Endothelial cell of umbilical vein (primary cell): ENCODE results near the gene CFLAR. TPM values are rescaled to one million over a fixed set of nuclear protein-coding genes. Genes with fewer than 3 reads are reported as not detected.

Source experiments
- BruUV-seq: library from RNA; stranded (reverse); fragments of 400-500 nt; replicated peaks from 2 replicates; lab custom pipeline; 2021; lab: Mats Ljungman, UMichigan
- CTCF ChIA-PET: fragments of 300-600, 350-600 bp; sonication (Branson Sonifier 250); formaldehyde crosslinking; loops from one replicate; lab custom pipeline; 2021; ENCODE audit warnings: antibody characterized with exemption, inconsistent platforms; lab: Charles Lee
- POLR2A ChIA-PET: fragments of 300-600, 350-600 bp; sonication (Branson Sonifier 250); formaldehyde crosslinking; loops from one replicate; lab custom pipeline; 2021; ENCODE audit warnings: antibody characterized with exemption, inconsistent platforms; lab: Charles Lee
- DNase-seq: peaks from one replicate; pipeline ENCODE4 v3.0.0-alpha.2; 2011; ENCODE audit warnings: low read depth, low spot score
- FAIRE-seq: peaks from 2 replicates; lab custom pipeline; 2011; peaks lifted over from hg19 to GRCh38; lab: Jason Lieb, UNC
- H2AFZ ChIP-seq: 2 replicates; pipeline ENCODE4 v1.6.0; 2012; ENCODE audit warnings: low read depth, low read length, control low read depth, inconsistent platforms
- H3K27ac ChIP-seq: 2 replicates; pipeline ENCODE4 v1.5.1; 2011; ENCODE audit warnings: low read depth, mild to moderate bottlenecking, control low read depth, low read length, moderate library complexity; ENCODE audit not compliant: insufficient read depth
- H3K27me3 ChIP-seq, 2 experiments: 2 replicates each; pipeline versions ENCODE4 v1.6.0 to v1.6.1; 2011; ENCODE audit warnings: low read length in 2 of 2, mixed read lengths in 1 of 2; ENCODE audit not compliant: control insufficient read depth in 2 of 2, insufficient read depth in 2 of 2
- H3K36me3 ChIP-seq, 2 experiments: 2 replicates in 1 of 2; 3 replicates in 1 of 2; pipeline ENCODE4 v1.5.1; 2011; ENCODE audit warnings: low read length in 2 of 2, mild to moderate bottlenecking in 1 of 2, moderate library complexity in 1 of 2; ENCODE audit not compliant: control insufficient read depth in 2 of 2, insufficient read depth in 2 of 2; ENCODE audit errors: extremely low read depth in 1 of 2
- H3K4me1 ChIP-seq: 3 replicates; pipeline ENCODE4 v1.5.1; 2011; ENCODE audit warnings: mild to moderate bottlenecking, low read length; ENCODE audit not compliant: control insufficient read depth, insufficient read depth; ENCODE audit errors: extremely low read depth
- H3K4me2 ChIP-seq: 2 replicates; pipeline ENCODE4 v1.6.1; 2011; ENCODE audit warnings: low read length, control low read depth, mixed read lengths; ENCODE audit not compliant: insufficient read depth
- H3K4me3 ChIP-seq, 3 experiments: fragments of 200-600 bp in 1 of 3; sonication (generic), shearing (Covaris generic) in 1 of 3; replicated peaks in 1 of 3; 2 replicates each; pipeline ENCODE4 v1.5.1; 2011 to 2016; ENCODE audit warnings: control low read depth in 3 of 3, low read length in 3 of 3, mild to moderate bottlenecking in 2 of 3, inconsistent platforms in 1 of 3, low read depth in 1 of 3, moderate library complexity in 1 of 3; ENCODE audit not compliant: insufficient read depth in 1 of 3
- H3K79me2 ChIP-seq: 2 replicates; pipeline ENCODE4 v1.6.0; 2012; ENCODE audit warnings: low read length, inconsistent platforms; ENCODE audit not compliant: control insufficient read depth, insufficient read depth
- H3K9ac ChIP-seq: replicated peaks from 2 replicates; pipeline ENCODE3; 2011; ENCODE audit warnings: low read length, control low read depth; ENCODE audit not compliant: insufficient read depth; ENCODE audit errors: extremely low read depth
- H3K9me1 ChIP-seq: replicated peaks from 3 replicates; pipeline ENCODE4 v1.6.0; 2011; ENCODE audit warnings: mild to moderate bottlenecking, low read length; ENCODE audit not compliant: control insufficient read depth, insufficient read depth; ENCODE audit errors: extremely low read depth
- H3K9me3 ChIP-seq: replicated peaks from 2 replicates; pipeline ENCODE4 v1.5.1; 2012; ENCODE audit warnings: low read length, inconsistent platforms; ENCODE audit not compliant: control insufficient read depth, insufficient read depth
- H4K20me1 ChIP-seq: replicated peaks from 2 replicates; pipeline ENCODE3; 2011; ENCODE audit warnings: mild to moderate bottlenecking, low read length; ENCODE audit not compliant: control insufficient read depth, insufficient read depth; ENCODE audit errors: extremely low read depth
- CTCF ChIP-seq, 2 donors: IDR thresholded peaks; 1 replicate in 1 of 2; 2 replicates in 1 of 2; pipeline ENCODE4 v1.5.1; 2011; ENCODE audit warnings: low read length in 2 of 2, mild to moderate bottlenecking in 2 of 2, moderate library complexity in 2 of 2, control low read depth in 1 of 2, inconsistent platforms in 1 of 2, low read depth in 1 of 2; ENCODE audit not compliant: insufficient read depth in 1 of 2; ENCODE audit errors: extremely low read depth in 1 of 2
- EZH2 ChIP-seq: IDR thresholded peaks from 2 replicates; pipeline ENCODE4 v1.6.1; 2012; ENCODE audit warnings: borderline replicate concordance, low read depth, mild to moderate bottlenecking, moderate library complexity, low read length, inconsistent platforms; ENCODE audit not compliant: severe bottlenecking
- FOS ChIP-seq: IDR thresholded peaks from 2 replicates; pipeline ENCODE4 v1.6.1; 2011; ENCODE audit warnings: mild to moderate bottlenecking, low read length, moderate library complexity, borderline replicate concordance; ENCODE audit not compliant: insufficient read depth
- GATA2 ChIP-seq: IDR thresholded peaks from 2 replicates; pipeline ENCODE4 v1.7.0; 2011; ENCODE audit warnings: low read depth, mild to moderate bottlenecking, moderate library complexity, mixed read lengths, low read length; ENCODE audit not compliant: insufficient read length, insufficient read depth
- JUN ChIP-seq: IDR thresholded peaks from 2 replicates; pipeline ENCODE4 v1.6.1; 2011; ENCODE audit warnings: borderline replicate concordance, low read depth; ENCODE audit not compliant: insufficient read length, insufficient read depth
- MAX ChIP-seq: IDR thresholded peaks from 2 replicates; pipeline ENCODE4 v1.6.1; 2011; ENCODE audit not compliant: insufficient read depth, insufficient read length
- MYC ChIP-seq: IDR thresholded peaks from one replicate; pipeline ENCODE4 v1.6.1; 2011; ENCODE audit warnings: mild to moderate bottlenecking, low read depth, low read length
- POLR2A ChIP-seq: IDR thresholded peaks from 2 replicates; pipeline ENCODE4 v1.6.1; 2012; ENCODE audit warnings: low read depth, mild to moderate bottlenecking, control low read depth, low read length
- POLR2AphosphoS5 ChIP-seq: IDR thresholded peaks from 2 replicates; pipeline ENCODE4 v1.6.1; 2012; ENCODE audit warnings: low read depth, mild to moderate bottlenecking, control low read depth, low read length, moderate library complexity; ENCODE audit not compliant: insufficient read depth
- dilution Hi-C: fragments of 300-500 bp; cut with MboI; formaldehyde crosslinking; loops from one replicate; pipeline ENCODE4 v1.15.0; 2019; ENCODE audit warnings: low sequenced_read_pairs; ENCODE audit not compliant: extremely low pct_ligation_motif_present
- intact Hi-C: fragments of 100-400 bp; cut with micrococcal nuclease; formaldehyde crosslinking; loops from one replicate; pipeline ENCODE4 v1.10.0; 2022
- polyA plus RNA-seq, 4 experiments: library from polyadenylated mRNA; depleted of rRNA in 3 of 4; stranded (reverse) in 3 of 4; unstranded in 1 of 4; fragments of >200 nt; gene quantifications; 2 replicates each; pipeline versions ENCODE4 v1.2.1 to v1.2.3, GENCODE V29; 2011 to 2012; ENCODE audit warnings: missing spikeins in 1 of 4
- total RNA-seq: library from RNA; stranded (reverse); gene quantifications from 2 replicates; pipeline ENCODE4 v1.2.3, GENCODE V29; 2021

Gene CFLAR
- total and polyA plus RNA-seq, 2 donors (not counting 3 experiments of a cell fraction or from before 2014, with no cell fraction given), result 104 to 260 TPM

GRCh38 chr2:201071479-201072200 lies 44.3 kb upstream of the CFLAR start, which contains the start of the genes HYCC2 and NDUFB3:
Gene HYCC2 (minus strand): TSS chr2:201071671. CDS start chr2:201024009, 47,662 bp downstream.
Gene NDUFB3 (plus strand): TSS chr2:201072001. CDS start chr2:201078883, 6,882 bp downstream.
- FAIRE-seq (peak; percentile 79), DNase-seq (peak; percentile 96)
- TF ChIP-seq MAX, result no peak
- no peak for TF ChIP-seq CTCF (IDR thresholded peaks at IDR 0.05; ENCODE audit: extremely low read depth in 1 of 2, insufficient read depth in 1 of 2, low read depth in 1 of 2, low read length in 2 of 2)
- no peak for TF ChIP-seq FOS
- TF ChIP-seq JUN, result no peak
- TF ChIP-seq GATA2, result no peak
- TF ChIP-seq EZH2, result no peak
- TF ChIP-seq POLR2AphosphoS5, result peak; percentile 34
- TF ChIP-seq POLR2A, result peak; percentile 38
- TF ChIP-seq MYC, result no peak
- POLR2A ChIA-PET, result no interaction called here
- peaks cover 3% of the 10 kb centered on the region for H4K20me1 ChIP-seq
- intact Hi-C loops, result loop anchor here (1.0 to 5.0 kb wide), 5 partner anchors 46 to 359 kb away; partner anchors contain the start of gene ORC2
- H3K4me1 ChIP-seq, result peaks cover 34% of the 10 kb centered on the region
- peaks cover 68% of the 10 kb centered on the region for H3K79me2 ChIP-seq
- peak within 1 kb of the TSS; percentile 94 for H3K27ac ChIP-seq
- no peaks in the 10 kb centered on the region for H3K36me3 ChIP-seq
- no peaks in the 10 kb centered on the region for H3K9me1 ChIP-seq
- CTCF ChIA-PET, result interaction anchor here (0.8 to 1.6 kb wide), 3 partner anchors 82 to 106 kb away, joined by 3 to 6 read pairs (median 3); no protein-coding TSS in a partner anchor
- H3K9me3 ChIP-seq, result no peaks in the 10 kb centered on the region
- peak within 1 kb of the TSS; percentile 98 for H3K4me2 ChIP-seq
- no peaks in the 10 kb centered on the region for H3K27me3 ChIP-seq
- H3K4me3 ChIP-seq, result peak within 1 kb of the TSS; percentile 94 to 99 (median 94)
- BruUV-seq, result no TSS peak
- H3K9ac ChIP-seq, result peak within 1 kb of the TSS; percentile 95
- H2AFZ ChIP-seq, result peak within 1 kb of the TSS; percentile 96
- dilution Hi-C loops, result no loop called here
